GM20431 (cell line): ENCODE data around the gene ARFGEF2.
"Not testable (repeated sequence)": the region's sequence is repeated elsewhere in the genome, so short reads cannot be mapped to it uniquely, and the experiment has no call there.

Source experiments
- in situ Hi-C: fragments of 300-500 bp; cut with MseI, MboI; formaldehyde crosslinking; loops from one replicate; pipeline ENCODE4 v1.15.0; 2020; ENCODE audit warnings: low sequenced_read_pairs; ENCODE audit not compliant: unreplicated experiment

The ARFGEF2 gene

DNA sequence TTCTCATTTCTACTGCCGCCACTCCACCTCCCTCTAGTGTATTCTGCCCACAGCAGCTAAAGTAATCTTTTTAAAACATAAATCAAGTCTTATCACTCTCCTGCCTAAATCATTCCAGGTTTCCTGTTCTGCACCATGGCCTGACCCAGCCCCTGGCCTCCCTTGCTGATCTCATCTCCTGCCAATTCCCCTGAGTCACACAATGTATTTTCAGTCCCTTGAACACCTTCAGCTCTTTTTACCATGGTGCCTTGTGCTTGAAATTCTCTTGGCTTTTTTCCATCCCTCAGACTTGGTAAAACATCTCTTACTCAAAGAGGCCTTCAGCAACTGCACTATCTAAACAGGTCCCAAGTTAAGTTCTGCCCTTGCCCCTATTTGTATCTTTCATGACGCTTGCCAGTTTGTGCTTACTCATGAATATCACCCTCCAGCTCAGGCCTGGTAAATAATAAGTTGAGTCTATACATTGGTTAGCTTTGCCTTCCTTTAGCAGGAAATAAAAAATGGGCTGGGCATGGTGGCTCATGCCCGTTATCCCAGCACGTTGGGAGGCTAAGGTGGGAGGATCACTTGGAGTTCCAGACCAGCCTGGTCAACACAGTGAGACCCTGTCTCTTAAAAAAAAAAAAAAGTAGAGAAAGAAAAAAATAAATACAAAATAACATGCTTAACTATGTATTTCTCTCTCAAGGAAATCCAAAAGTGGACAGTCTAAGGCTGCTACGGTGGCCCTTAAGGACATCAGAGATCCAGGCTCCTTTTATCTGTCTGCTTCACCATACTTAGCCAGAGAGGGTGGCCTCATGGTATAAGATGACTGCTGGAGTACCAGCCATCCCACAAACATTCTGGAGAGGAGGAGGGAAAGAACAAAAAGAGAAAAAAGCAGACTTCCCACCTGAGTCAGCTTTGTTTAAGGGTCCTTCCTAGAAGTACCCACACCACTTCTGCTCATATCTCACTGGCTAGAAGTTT is 62.2 kb downstream of the ARFGEF2 start:
- in situ Hi-C loops: no loop called here

DNA sequence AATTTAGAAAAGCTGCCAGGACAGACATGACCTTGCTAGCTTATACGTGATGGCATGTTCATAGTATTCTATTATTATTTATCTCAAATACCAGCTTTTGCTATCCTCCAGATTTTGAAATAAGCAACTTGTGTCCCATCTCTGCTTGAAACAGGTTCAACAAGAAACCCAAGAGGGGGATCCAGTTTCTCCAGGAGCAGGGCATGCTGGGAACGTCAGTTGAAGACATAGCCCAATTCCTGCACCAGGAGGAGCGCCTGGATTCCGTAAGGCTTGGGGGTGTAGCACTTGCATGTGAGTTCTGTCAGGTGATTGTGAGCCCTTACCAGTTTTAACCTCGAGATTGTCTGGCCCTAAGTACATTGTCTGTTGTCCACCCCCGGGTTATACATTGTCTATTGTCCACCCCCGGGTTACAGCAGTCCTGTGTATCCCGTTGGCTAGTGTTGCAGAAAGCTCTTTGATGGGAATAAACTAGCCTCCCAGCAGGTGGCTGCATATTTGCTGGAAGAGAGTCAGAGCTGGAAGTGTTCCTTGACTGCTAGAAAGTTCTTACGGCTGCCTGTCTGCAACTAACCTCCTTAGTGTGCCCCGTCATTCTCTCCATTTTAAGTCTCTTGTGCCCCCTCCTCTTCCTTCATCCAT is 63.2 kb downstream of the ARFGEF2 start:
- in situ Hi-C loops: no loop called here

DNA sequence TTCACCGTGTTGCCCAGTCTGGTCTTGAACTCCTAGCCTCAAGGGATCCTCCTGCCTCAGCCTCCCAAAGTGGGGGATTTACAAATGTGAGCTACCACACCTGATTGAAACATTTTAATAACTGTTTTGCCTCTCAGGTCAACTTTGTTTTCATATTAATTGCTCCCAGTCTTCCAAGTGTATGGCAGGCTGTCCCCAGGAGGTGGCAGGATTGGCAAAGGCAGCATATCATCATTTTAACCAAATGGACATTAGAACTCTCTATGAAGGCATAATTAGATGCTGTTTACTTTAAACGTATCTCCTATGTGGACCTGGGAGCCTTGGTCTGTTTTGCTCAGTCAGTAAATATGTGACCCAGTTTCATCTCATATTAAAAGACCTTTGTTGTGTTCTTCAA is 65.4 kb downstream of the ARFGEF2 start:
- in situ Hi-C loops: no loop called here

DNA sequence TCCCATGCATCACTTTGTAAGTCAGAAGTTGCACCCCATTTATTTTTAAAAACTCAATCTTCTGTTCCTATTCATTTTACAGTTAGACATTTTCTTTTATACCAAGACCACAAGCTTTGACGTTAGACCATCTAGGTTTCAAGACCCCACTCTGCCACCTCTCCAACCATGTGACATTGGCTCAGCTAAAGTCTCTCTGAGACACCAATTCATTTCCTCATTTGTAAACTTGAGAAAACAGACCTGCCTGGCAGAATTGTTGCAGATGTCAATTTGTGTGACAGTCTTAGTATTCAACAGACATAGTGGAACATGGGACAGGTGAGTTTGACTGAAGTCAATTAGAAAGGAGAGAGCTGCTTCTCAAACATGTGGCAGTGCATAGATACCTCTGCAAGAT is 69.0 kb downstream of the ARFGEF2 start:
- in situ Hi-C loops: no loop called here

DNA sequence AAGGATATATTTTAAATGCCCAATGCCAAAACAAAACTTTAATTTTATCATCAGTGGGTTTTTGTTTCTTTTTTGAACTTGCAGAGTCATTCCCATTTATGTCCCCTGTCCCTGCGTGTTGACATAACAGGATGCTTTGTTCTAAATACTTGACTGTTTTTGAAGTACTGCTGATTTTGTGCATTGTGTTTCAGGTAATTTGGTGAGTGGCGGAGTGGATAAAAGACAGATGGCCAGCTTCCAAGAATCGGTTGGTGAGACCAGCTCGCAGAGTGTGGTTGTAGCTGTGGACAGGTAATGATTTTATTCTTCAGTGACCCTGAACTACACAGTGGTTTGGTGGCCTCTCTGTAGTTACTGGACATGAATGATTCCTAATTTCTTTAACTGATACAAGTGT is 74.1 kb downstream of the ARFGEF2 start:
- in situ Hi-C loops: no loop called here

DNA sequence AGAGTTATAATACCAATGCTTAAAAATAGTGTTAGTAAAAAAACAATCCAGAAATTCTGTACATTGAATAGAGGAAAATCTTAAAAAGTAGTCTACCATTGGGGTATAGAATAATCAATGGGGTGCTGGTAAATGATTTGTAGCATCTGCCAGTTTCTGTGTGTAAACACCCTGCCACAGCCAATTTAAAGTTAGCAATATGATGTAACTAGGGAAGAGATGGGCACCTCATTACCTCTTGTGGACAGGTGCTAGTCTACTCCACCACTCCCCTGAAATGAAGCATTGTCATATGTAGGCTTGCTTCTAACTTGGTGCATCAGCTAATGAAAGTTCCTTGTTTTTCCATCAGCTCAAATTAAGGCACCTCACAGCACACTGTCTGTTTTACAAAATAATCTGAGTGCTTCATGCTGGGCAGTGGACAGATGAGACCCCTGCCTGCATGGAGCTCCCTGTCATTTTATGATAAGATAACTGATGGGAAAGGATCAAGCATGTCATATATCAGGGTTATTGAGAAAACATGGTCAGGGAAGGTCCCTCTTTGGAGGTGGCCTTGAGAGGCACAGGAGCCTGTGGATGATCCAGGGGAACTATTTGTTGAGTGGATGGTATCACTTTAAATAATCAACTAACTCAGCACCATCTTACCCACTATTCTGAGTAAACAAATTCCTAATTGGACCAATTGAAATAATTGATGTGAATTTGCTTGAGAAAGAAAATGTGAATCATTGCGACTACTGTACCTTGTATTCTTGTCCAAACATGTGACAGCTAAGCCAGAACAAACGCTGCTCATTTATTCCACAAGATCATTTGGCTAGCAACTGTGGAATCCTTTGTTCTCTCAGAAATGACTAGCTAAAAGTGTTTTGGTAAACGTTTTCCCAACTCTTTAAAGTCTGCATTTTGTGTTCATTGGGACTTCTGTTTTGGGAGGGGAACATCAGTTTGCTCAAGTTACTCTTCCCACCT is 78.7 kb downstream of the ARFGEF2 start:
- in situ Hi-C loops: no loop called here

DNA sequence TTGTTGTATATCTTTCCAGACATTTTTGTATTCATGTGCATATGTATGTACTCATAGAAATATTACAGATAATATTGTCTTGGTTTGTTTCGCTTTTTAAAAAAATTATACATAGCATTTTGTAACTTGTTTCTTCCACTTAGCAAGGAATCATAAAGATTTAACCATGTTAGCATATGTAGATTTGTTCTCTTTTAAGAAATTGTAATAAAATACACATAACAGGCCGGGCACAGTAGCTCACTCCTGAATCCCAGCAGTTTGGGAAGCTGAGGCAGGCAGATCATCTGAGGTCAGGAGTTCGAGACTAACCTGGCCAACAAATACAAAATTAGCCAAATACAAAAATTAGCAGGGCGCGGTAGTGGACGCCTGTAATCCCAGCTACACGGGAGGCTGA is 80.2 kb downstream of the ARFGEF2 start:
- in situ Hi-C loops: no loop called here

DNA sequence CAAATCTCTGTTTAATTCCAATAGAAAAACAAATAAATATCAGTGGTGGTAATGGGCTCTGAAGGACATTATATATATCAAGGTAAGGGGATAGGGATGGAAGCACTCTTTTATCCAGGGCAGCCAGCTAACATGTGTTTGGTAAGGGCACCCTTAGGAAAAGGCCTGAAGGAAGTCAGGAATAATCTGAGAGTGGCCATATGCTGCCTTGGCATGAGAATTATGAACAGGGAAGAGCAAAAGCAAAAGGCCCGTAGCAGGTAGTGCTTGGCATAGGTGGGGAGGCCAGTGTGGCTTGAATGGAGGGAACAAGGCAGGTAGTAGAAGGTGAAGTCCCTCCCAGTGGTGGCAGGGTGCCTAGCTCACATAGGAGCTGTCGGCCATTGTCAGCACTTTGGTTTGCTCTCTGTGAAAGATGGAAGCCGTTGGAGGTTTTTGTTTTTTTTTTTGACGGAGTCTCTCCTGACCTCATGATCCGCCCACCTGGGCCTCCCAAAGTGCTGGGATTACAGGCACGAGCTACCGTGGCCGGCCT is 85.0 kb downstream of the ARFGEF2 start:
- in situ Hi-C loops: no loop called here

DNA sequence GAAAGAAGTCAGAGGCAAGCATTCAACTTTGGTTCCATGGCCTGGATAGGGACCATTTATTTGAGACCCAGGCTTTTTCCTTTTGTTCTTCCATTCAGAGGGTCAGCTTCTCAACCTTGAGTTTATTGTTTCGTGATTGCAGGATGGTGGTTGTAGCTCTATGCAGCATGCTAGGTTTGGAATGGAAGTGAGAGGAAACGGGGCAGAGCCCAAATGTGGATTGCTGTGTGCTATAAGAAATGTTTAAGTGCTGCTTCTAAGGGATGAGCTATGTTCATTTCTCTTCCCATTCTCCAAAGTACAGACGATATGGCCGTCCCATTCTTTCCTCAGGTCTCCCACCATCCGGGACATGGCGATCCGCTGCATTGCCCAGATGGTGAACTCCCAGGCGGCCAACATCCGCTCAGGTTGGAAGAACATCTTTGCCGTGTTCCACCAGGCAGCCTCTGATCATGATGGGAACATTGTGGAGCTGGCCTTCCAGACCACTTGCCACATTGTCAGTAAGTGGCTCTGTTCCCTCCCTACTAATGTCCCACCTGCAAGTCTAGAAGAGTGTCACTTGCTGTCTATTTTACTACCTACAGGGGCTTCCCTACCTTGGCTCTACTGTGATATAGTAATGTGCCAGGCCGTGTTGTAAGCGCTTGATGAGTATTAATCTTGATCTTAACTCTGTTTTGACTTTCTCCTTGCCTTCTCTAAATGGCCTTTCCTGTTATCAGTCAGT is 88.6 kb downstream of the ARFGEF2 start:
- in situ Hi-C loops: no loop called here

DNA sequence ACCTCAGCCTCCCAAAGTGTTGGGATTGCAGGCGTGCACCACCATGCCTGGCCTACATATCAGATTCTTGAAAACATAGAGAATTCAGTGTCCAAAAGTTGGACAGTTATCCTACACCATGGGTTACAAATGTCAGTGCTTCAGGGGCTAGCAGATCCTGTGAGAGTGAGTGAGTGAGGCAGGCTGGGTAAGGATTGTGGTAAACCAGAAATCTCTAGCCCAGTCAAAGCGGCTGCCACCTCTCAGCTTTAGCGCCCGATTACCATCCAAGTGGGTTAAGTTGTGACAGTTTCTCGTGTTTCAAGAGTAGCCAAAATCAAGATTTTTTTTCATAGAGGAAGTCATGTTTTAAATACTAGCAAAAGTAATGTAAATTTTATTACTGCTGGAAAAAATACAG is 102.7 kb downstream of the ARFGEF2 start:
- in situ Hi-C loops: no loop called here

DNA sequence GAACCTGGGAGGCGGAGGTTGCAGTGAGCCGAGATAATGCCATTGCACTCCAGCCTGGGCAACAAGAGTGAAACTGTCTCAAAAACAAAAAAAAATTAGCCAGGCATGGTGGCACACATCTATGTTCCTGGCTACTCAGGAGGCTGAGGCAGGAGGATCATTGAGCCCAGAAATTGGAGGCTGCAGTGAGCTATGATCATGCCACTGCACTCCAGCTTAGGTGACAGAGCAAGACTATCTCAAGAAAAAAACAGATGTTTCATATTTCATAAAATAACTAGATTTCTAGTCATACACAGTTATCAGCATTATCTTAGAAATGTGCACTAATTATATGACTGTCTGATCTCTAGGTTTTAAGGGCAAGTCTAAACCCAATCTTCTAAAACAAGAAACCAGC is 106.7 kb downstream of the ARFGEF2 start:
- in situ Hi-C loops: not testable (repeated sequence)

DNA sequence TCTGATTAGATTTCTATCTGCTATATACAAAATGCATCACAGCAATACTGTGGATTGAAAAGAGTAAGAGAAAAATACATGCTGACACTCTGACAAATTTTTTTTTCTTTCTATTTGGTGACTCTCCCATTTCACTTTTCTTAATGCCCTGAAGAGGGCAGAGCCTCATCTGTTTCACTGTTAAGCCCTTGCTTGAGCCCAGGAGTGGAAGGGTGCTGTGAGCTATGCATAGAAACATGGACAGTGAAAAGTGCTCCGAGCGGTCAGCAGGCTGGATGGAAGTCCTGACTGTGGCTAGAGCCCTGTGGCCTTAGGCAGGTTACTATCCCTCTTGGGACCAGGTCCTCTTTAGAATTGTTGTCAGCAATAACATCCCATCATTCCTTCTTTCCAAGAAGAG is 107.2 kb downstream of the ARFGEF2 start:
- in situ Hi-C loops: no loop called here

DNA sequence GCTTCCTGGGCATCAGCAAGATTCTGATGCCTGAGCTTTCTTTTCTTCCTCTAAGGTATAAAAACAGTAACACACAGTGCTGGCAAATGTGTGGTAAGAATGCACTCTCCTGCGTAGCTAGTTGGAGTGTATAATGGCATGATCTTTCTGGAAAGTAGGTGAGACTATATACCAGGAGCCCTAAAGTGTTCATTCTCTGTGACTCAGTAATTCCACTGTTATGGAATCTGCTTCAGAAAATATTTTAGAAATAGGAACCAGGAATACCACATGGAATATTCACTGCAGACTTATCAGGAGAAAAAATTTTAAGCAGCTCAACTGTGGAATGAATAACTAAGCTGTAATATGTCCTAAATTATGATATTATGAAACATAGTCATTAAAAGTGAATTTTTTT is 107.7 kb downstream of the ARFGEF2 start:
- in situ Hi-C loops: no loop called here

DNA sequence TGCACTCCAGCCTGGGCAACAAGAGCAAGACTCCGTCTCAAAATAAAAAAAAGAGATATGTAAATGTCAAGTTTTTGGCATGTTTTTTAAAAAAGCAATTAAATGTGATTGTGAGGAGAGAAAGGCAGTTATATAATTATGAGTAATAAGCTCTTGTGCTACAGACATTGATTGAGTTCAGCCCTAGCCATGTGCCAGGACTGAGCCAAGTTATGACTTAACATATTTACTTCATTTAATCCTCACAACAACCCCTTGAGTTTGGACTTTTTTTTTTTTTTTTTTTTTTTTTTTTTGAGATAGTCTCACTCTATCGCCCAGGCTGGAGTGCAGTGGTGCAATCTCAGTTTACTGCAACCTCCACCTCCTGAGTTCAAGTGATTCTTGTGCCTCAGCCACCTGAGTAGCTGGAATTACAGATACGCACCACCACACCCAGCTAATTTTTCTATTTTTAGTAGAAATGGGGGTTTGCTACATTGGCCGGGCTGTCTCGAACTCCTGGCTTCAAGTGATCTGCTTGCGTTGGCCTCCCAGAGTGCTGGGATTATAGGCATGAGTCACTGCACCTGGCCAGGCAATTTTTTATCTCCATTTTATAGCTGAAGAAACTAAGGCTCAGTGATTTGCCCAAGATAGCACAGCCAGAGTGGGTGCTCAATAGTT is 109.6 kb downstream of the ARFGEF2 start:
- in situ Hi-C loops: no loop called here

DNA sequence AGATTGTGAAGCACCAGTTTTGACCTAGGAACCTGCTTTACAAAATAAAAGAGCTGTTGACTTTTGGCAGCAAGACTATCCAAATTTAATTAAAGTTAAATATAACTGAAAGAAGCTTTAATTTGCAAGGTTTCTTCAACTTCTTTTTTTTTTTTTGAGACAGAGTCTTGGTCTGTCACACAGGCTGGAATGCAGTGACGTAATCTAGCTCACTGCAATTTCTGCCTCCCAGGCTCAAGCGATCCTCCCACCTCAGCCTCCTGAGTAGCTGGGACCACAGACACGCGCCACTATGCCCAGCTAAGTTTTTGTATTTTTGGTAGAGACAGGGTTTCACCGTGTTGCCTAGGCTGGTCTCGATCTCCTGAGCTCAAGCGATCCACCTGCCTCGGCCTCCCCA is 110.9 kb downstream of the ARFGEF2 start:
- in situ Hi-C loops: no loop called here

DNA sequence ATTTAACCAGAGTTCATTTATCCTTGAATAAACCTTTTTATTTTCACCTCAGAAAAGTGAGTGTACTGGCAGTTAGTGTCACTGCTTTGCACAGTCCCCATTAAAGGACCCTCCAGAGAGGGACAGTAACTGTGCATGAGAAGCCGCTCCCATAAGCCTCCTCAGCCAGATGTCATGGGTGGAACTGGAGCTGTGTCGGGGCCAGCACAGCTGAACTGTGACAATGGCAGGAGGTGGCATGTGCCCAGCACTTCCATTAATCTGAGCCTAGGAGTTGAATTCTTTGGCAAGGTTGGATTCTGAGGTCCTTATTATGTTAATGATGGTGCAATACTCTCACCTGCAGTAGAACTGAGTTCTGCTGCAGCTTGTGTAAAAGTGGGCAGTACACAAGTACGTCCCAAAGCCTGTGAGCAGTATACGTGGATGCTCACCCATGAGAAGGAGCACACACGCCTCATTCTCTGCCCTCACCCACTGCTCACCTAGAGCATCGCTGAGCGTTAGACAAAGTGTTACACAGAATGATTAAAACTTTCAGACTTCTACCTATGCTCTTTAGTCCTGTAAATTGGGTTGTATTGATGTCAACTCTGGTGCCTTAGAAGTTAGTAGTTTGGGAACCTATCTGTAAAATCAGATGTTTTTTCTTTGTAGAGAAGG is 112.7 kb downstream of the ARFGEF2 start:
- in situ Hi-C loops: no loop called here

DNA sequence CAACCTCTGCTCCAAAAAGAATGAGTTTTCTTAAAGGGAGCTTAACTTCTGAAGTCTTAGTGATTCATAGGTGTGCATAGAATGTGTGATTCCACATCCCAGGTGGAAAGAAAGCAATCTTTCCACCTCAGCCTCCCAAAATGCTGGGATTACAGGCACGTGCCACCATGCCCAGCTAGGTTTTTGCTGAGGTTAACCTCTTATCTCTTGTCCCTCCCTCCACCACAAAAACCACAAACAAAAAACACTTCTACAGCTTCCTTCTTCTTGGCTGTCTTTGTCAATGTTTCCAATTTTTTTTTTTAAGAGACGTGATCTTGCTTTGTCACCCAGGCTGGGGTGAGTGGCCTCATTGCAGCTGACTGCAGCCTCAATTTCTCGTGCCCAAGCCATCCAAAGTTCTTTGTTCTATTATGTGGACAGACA is 116.5 kb downstream of the ARFGEF2 start:
- in situ Hi-C loops: no loop called here

DNA sequence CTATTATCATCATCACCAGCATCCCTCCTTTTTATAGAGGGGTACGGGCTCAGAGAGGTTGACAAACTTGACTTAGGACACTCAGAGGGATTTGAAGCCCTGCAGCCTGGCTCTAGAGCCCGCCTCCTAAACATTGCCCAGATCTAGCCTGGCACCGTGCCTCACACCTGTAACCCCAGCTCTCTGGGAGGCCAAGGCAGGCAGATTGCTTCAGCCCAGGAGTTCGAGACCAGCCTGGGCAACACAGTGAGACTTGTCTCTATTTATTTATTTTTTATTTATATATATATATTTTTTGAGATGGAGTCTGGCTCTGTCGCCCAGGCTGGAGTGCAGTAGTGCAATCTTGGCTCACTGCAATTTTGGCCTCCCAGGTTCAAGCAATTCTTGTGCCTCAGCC is 118.3 kb downstream of the ARFGEF2 start:
- in situ Hi-C loops: no loop called here
